ENCODE results near the gene SORCS2.

GRCh38 chr4:7259039-7259438, 66.7 kb downstream of the SORCS2 start:
- TF ChIP-seq CTCF (IDR thresholded peaks at IDR 0.05) = no peak
- TF ChIP-seq POLR2A (IDR thresholded peaks at IDR 0.05) = no peak

Data from esophagus squamous epithelium (tissue), 4 donors.